Measurements from ENCODE around the gene TXNL4A.

GRCh38 chr18:79989195-79989497 lies 783 bp upstream of the TXNL4A start:
- TF ChIP-seq POLR2AphosphoS5 (IDR thresholded peaks at IDR 0.05; ENCODE audit: low read depth, low read length) (no peak), MAX (IDR thresholded peaks at IDR 0.05) (no peak), SIN3A (IDR thresholded peaks at IDR 0.05; ENCODE audit: low read depth) (no peak)
